SU-DHL-6 (cell line): ENCODE results near the gene TBC1D5.

Experiments used
- EZH2phosphoT487 ChIP-seq: fragments of 200-600 bp; sonication (generic), shearing (Covaris generic); conservative IDR thresholded peaks from 2 replicates; pipeline ENCODE4 v1.6.1; 2018; ENCODE audit warnings: mild to moderate bottlenecking, antibody characterized with exemption, low read length, moderate library complexity, mixed read lengths
- TF ChIP-seq, protein P1 (sequence below): fragments of 200-600 bp; sonication (generic); IDR thresholded peaks from one replicate; pipeline ENCODE4 v1.5.1; 2017; ENCODE audit warnings: antibody characterized with exemption, mild to moderate bottlenecking, low read length, moderate library complexity; ENCODE audit not compliant: insufficient read depth, poor library complexity, severe bottlenecking

DNA sequence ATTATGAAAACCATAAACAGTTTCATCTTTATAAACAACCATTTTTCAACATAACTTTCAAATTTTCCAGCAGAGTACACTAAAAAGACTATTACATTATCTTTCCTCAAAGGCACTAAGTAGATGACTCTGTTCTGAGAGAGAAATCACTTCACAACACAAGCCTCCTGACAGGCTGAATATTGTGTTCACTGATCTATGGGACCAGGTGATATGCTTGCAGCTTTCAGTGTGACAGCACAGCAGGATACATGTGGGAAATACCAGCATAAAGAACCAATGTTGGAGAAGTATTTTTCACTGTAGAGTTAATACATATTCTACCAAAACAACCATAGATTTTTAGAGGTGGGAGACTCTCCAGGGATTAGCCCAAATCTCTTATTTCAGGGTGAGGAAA lies 507.1 kb downstream of the TBC1D5 start:
- TF ChIP-seq, protein P1, sequence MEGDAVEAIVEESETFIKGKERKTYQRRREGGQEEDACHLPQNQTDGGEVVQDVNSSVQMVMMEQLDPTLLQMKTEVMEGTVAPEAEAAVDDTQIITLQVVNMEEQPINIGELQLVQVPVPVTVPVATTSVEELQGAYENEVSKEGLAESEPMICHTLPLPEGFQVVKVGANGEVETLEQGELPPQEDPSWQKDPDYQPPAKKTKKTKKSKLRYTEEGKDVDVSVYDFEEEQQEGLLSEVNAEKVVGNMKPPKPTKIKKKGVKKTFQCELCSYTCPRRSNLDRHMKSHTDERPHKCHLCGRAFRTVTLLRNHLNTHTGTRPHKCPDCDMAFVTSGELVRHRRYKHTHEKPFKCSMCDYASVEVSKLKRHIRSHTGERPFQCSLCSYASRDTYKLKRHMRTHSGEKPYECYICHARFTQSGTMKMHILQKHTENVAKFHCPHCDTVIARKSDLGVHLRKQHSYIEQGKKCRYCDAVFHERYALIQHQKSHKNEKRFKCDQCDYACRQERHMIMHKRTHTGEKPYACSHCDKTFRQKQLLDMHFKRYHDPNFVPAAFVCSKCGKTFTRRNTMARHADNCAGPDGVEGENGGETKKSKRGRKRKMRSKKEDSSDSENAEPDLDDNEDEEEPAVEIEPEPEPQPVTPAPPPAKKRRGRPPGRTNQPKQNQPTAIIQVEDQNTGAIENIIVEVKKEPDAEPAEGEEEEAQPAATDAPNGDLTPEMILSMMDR, result no peak
- no peak for TF ChIP-seq EZH2phosphoT487
